Stimulated activated CD8-positive, alpha-beta memory T cell treated with anti-CD3 and anti-CD28 coated beads, Interleukin-12 subunit alpha, Interleukin-12 subunit beta, amount 100 ng/mL, for 4 hours (primary cell): Measurements from ENCODE around the gene AKR1D1.
"Not testable (repeated sequence)": the region's sequence is repeated elsewhere in the genome, so short reads cannot be mapped to it uniquely, and the experiment has no call there.

Source experiments
- DNase-seq: peaks from one replicate; pipeline ENCODE4 v3.0.0-alpha.2; 2020; ENCODE audit warnings: low read depth

The AKR1D1 gene

DNA sequence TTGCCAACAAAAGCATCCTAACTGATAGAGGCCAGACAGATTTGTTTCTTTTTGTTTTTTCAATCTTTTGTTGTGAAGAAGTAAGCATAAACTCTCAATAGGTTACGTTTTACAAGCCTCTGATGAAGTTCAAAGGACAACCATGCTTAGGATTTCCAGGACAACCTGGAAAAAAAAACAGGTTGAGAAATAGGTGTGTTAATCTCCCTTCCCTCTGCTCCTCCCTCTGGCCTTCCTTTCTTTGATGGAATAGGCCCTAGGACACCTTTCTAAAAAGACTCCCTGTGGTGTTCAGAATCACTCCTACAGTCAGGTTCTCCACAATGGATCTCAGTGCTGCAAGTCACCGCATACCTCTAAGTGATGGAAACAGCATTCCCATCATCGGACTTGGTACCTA is at the start of gene AKR1D1:
Gene AKR1D1, plus strand, starts transcription at position 264 of the 400 bp plus-strand sequence. Its CDS starts 60 bp downstream, at position 324.
- no peak for DNase-seq

GRCh38 chr7:138027100-138027499 is 49.2 kb upstream of the AKR1D1 start:
- DNase-seq = no peak

GRCh38 chr7:138029126-138029525 is 47.1 kb upstream of the AKR1D1 start:
- no peak for DNase-seq

DNA sequence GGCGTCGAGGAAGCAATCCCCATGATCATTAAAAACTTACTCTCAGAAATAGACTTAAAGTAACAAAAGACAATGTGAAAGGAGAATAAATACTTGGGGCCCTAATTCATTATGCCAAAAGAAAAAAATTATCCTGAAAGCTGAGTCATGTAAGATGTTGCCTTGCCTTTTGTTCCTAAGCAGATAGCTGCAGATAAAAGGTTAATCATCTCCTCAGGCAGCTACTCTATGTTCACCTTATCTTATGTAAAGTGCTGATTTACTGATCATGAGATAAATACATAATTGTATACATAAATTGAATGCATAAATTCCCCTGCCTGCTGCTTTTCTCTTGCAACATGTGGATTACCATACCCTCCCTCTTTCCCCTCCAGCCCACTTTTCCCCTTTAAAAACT is 46.3 kb upstream of the AKR1D1 start:
- no peak for DNase-seq

- DNase-seq = no peak
These were observed 45.4 kb upstream of the AKR1D1 start for GRCh38 chr7:138030679-138031351.

DNA sequence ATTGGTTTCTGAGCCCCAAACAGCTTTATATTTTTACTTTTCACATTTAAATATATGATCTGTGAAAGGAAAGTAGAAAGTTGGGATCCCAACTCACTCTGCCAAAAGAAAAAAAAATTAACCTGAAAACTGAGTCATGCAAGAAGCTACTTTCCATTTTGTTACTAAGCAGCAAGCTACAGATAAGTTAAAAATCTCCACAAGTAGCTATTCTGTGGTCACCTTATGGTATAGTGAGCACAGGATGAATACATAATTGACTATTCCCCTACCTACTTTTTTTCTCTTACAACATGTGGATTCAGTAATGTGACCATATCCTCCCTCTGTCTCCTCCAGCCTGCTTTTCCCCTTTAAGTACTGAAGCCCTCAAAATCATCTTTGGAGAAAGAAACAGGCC is 44.1 kb upstream of the AKR1D1 start:
- no peak for DNase-seq

DNA sequence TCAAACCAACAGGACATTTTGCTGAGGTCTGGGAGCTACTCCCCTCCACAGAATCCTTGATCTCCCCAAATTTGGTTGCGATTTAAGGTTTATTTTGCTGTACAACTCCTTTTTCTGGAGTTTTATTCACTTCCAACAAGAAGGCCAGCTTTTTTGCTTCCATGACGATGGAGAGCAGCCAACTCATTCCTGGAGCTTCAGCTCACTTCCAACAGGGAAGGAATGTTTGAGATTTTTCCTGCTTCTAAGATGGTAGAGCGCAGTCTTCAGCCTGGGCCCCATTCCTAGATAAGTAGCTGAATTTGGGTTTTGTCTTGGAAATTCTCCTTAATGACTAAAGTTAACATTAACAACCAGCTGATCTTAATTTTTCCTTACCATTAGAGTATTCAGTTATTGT is 43.5 kb upstream of the AKR1D1 start:
- no peak for DNase-seq

DNA sequence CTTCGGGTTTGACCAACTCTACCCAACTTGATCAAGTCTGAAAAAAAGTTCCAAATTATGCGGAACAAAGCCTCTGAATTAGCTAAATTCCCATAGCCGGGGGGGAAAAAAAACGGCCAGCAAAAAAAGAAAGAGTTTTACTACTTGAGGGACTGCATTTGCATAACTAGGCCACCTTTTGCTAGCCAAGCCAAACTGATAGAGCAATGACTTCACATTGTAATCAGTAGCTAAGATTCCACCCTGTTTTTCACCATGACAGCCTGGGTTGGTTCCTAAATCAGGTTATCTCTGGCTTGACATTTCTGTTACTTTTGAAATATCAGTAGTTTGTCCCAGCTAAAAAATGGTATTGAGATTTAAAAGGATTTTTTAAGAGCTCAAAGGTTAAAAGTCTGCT is 43.0 kb upstream of the AKR1D1 start:
- no peak for DNase-seq

DNA sequence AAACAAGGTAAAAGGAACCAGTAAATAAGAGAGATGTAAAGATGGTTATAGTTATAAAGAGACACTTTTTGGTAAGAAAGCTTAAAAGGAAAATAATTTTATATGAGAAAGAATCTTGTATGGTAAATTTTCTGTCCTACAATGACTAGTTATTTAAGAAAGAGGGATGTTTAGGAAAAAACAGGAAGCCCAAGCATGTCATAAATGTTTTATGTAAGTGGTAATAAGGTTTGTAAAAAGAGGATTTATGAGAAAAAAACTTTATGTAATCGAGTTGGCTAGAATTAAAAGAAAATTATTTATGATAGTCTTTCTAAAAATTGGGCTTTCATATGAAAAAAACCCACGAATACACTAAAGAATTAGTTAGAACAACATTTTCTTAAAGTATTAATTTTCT is 40.1 kb upstream of the AKR1D1 start:
- DNase-seq = no peak

GRCh38 chr7:138040063-138040462 is 36.2 kb upstream of the AKR1D1 start:
- not testable (repeated sequence) for DNase-seq

- no peak for DNase-seq
These were observed 31.4 kb upstream of the AKR1D1 start for GRCh38 chr7:138044897-138045296.

DNA sequence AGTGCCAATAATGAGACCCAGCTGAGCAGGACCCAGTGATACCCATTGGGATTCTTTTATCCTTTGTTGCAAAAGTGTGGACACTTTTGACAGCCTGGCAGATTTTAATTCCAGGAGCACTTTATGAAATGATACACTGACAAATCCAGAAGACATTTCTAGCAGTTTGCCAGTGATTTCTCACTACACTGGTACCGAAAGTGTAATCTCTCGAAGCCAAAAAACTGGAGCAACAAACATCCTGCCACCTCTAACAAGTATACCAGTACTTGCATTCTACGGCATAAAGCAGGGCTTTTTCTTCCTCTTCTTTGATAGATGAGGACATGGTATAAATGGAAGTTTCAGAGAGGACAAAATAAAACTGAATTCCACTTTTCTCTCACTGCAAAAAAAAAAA is 28.4 kb upstream of the AKR1D1 start:
- no peak for DNase-seq

- DNase-seq = no peak
These were observed 26.6 kb upstream of the AKR1D1 start for GRCh38 chr7:138049505-138050116.

GRCh38 chr7:138051712-138052247 is 24.5 kb upstream of the AKR1D1 start:
- DNase-seq = not testable (repeated sequence)

GRCh38 chr7:138052696-138053095 is 23.6 kb upstream of the AKR1D1 start:
- no peak for DNase-seq

- DNase-seq = not testable (repeated sequence)
These were observed 20.6 kb upstream of the AKR1D1 start for GRCh38 chr7:138055698-138056097.

- no peak for DNase-seq
These were observed 12.9 kb upstream of the AKR1D1 start for GRCh38 chr7:138063400-138063799.

- no peak for DNase-seq
These were observed 11.4 kb upstream of the AKR1D1 start for GRCh38 chr7:138064856-138065357.

GRCh38 chr7:138065827-138066226 is 10.4 kb upstream of the AKR1D1 start:
- no peak for DNase-seq

GRCh38 chr7:138066954-138067394 is 9.3 kb upstream of the AKR1D1 start:
- DNase-seq = no peak

GRCh38 chr7:138067774-138068173 is 8.5 kb upstream of the AKR1D1 start:
- DNase-seq = no peak

GRCh38 chr7:138070908-138071307 is 5.4 kb upstream of the AKR1D1 start:
- DNase-seq = no peak

DNA sequence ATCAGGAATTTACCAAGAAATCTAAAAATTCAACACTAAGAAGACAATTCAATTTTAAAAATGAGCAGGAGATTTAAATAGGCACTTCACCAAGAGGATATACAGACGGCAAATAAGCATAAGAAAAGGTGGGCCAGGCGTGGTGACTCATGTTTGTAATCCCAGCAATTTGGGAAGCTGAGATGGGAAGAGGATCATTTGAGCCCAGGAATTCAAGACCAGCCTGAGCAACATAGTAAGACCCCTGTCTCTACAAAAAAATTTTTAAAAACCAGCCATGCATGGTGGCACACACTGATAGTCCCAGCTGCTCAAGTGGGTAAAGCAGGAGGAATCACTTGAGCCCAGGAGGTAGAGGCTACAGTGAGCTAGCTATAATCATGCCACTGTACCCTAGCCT is 3.5 kb upstream of the AKR1D1 start:
- DNase-seq = no peak
